GM18511 (cell line): ENCODE data around the gene IL1RN.
"Not testable (repeated sequence)": the region's sequence is repeated elsewhere in the genome, so short reads cannot be mapped to it uniquely, and the experiment has no call there.

Experiments used
- ATAC-seq: cut with Tn5 transposase; IDR thresholded peaks from one replicate; pipeline ENCODE4 v1.9.1; 2021; ENCODE audit warnings: mild to moderate bottlenecking, moderate library complexity; ENCODE audit not compliant: unreplicated experiment

IL1RN gene

GRCh38 chr2:113126845-113127645 lies at the start of gene IL1RN:
Gene IL1RN, plus strand, starts transcription at chr2:113127598. Its CDS starts 27 bp downstream, at chr2:113127625.
- no peak for ATAC-seq

GRCh38 chr2:113077921-113078320 lies 49.5 kb upstream of the IL1RN start:
- ATAC-seq = no peak

- ATAC-seq = no peak
Measured at GRCh38 chr2:113078350-113078839, 49.0 kb upstream of the IL1RN start.

GRCh38 chr2:113079131-113079530 lies 48.3 kb upstream of the IL1RN start:
- no peak for ATAC-seq

GRCh38 chr2:113080134-113080533 lies 47.3 kb upstream of the IL1RN start:
- no peak for ATAC-seq

GRCh38 chr2:113081488-113082210 lies 45.7 kb upstream of the IL1RN start:
- ATAC-seq = no peak

- no peak for ATAC-seq
Measured at GRCh38 chr2:113083296-113083695, 44.1 kb upstream of the IL1RN start.

GRCh38 chr2:113084249-113085000 lies 43.0 kb upstream of the IL1RN start:
- ATAC-seq = no peak

GRCh38 chr2:113085542-113085941 lies 41.9 kb upstream of the IL1RN start:
- ATAC-seq = no peak

GRCh38 chr2:113088213-113088992 lies 39.0 kb upstream of the IL1RN start:
- no peak for ATAC-seq

- ATAC-seq = no peak
Measured at GRCh38 chr2:113089916-113090315, 37.5 kb upstream of the IL1RN start.

- ATAC-seq = no peak
Measured at GRCh38 chr2:113091231-113091896, 36.0 kb upstream of the IL1RN start.

- no peak for ATAC-seq
Measured at GRCh38 chr2:113092864-113093612, 34.4 kb upstream of the IL1RN start.

GRCh38 chr2:113093613-113093977 lies 33.8 kb upstream of the IL1RN start:
- no peak for ATAC-seq

- ATAC-seq = not testable (repeated sequence)
Measured at GRCh38 chr2:113096306-113096705, 31.1 kb upstream of the IL1RN start.

GRCh38 chr2:113096842-113097618 lies 30.4 kb upstream of the IL1RN start:
- not testable (repeated sequence) for ATAC-seq

GRCh38 chr2:113098041-113098440 lies 29.4 kb upstream of the IL1RN start:
- no peak for ATAC-seq

GRCh38 chr2:113098532-113098931 lies 28.9 kb upstream of the IL1RN start:
- ATAC-seq = no peak

- ATAC-seq = no peak
Measured at GRCh38 chr2:113102133-113102532, 25.3 kb upstream of the IL1RN start.
